SK-N-MC (cell line): Measurements from ENCODE around the gene EEF2K.

Experiments
- EZH2 ChIP-seq: fragments of 200-600 bp; sonication (generic); IDR thresholded peaks from one replicate; pipeline ENCODE4 v1.6.1; 2017; ENCODE audit warnings: antibody characterized with exemption
- FOXP2 ChIP-seq: optimal IDR thresholded peaks from 2 replicates; pipeline ENCODE3; 2011; ENCODE audit warnings: mild to moderate bottlenecking, moderate library complexity; ENCODE audit not compliant: insufficient read depth; ENCODE audit errors: extremely low read length, control extremely low read depth
- POLR2AphosphoS5 ChIP-seq: IDR thresholded peaks from 2 replicates; pipeline ENCODE4 v1.6.1; 2012; ENCODE audit warnings: mild to moderate bottlenecking, low read depth, low read length, borderline replicate concordance

DNA sequence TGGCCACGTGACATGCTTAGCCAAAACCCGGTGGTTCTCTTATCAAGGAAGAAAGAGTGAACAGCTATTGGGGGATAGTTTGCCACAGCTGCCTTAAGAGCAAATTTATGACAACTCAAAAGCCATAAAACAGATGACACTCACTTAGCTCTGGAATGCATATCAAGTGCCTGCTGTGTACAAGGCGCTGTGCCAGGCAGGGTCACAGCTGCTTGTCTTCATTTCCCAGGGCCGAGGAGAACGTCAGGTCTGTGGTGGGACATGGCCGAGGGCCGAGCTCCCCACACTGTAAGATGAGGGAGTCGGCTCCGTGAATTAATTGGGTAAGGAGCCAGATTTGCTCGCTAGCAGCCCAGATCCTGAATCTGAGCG, 14.0 kb downstream of the EEF2K start:
- no peak for TF ChIP-seq POLR2AphosphoS5
- TF ChIP-seq EZH2: no peak
- no peak for TF ChIP-seq FOXP2
